Measurements from ENCODE around the gene TREX2.

GRCh38 chrX:153408871-153409351 lies 36.9 kb downstream of the TREX2 start:
- TF ChIP-seq CTCF (IDR thresholded peaks at IDR 0.05; ENCODE audit: low read depth, low read length) (no peak), POLR2A (IDR thresholded peaks at IDR 0.05; ENCODE audit: extremely low read depth, insufficient read length) (no peak)
